Lower lobe of right lung (tissue), 2 donors: ENCODE data around the gene SORBS2. TPM values are rescaled to one million over a fixed set of nuclear protein-coding genes. Genes with fewer than 3 reads are reported as not detected.

ENCODE experiments used
- ATAC-seq, 2 donors: fragments of 200-7000 bp; cut with Tn5 transposase; one replicate each; pipeline ENCODE4 v1.9.1; 2020 to 2022; ENCODE audit warnings: mild to moderate bottlenecking in 2 of 2, moderate library complexity in 2 of 2
- DNase-seq: peaks from one replicate; pipeline ENCODE4 v3.0.0-alpha.2; 2020
- H3K27ac ChIP-seq: fragments of 200-600 bp; one replicate; pipeline ENCODE4 v1.8.0; 2022
- H3K27me3 ChIP-seq: fragments of 200-600 bp; one replicate; pipeline ENCODE4 v1.8.0; 2022; ENCODE audit warnings: low read depth
- H3K36me3 ChIP-seq: fragments of 200-600 bp; one replicate; pipeline ENCODE4 v1.8.0; 2022; ENCODE audit warnings: mild to moderate bottlenecking
- H3K4me1 ChIP-seq: fragments of 200-600 bp; one replicate; pipeline ENCODE4 v1.8.0; 2022
- H3K4me3 ChIP-seq: fragments of 200-600 bp; one replicate; pipeline ENCODE4 v1.8.0; 2022; ENCODE audit warnings: mild to moderate bottlenecking
- H3K9me3 ChIP-seq: fragments of 200-600 bp; one replicate; pipeline ENCODE4 v1.8.0; 2022
- CTCF ChIP-seq: fragments of 200-600 bp; IDR thresholded peaks from one replicate; pipeline ENCODE4 v1.8.0; 2022; ENCODE audit warnings: antibody characterized with exemption, mild to moderate bottlenecking
- intact Hi-C: fragments of 100-400 bp; cut with DNase I; formaldehyde crosslinking; loops from one replicate; pipeline ENCODE4 v1.11.0; 2022
- total RNA-seq: library from RNA; stranded (reverse); fragmentation: NEBNext Ultra II Directional; extraction: Animal tissue kit (Norgen Biotek cat#: 25700); gene quantifications from one replicate; pipeline ENCODE4 v1.2.1, GENCODE V29; 2021
- donor health status: DM: no; HTN: yes; CAD: no; lungs with severe emphysema.

The SORBS2 gene
- total RNA-seq, 1 donor from 2014 or later, result 49.3 TPM

- Histone ChIP-seq H3K27me3 (no peaks in the 10 kb centered on the region), H3K27ac (no peak overlapping the region), H3K9me3 (no peaks in the 10 kb centered on the region), H3K36me3 (no peaks in the 10 kb centered on the region), H3K4me1 (no peaks in the 10 kb centered on the region), H3K4me3 (no peak overlapping the region)
- intact Hi-C loops, result no loop called here
- DNase-seq (no peak), ATAC-seq (no peak)
- TF ChIP-seq CTCF, result no peak
Measured at GRCh38 chr4:185749858-185750257, 62.1 kb downstream of the SORBS2 start.

- DNase-seq (no peak), ATAC-seq (no peak)
- no peaks in the 10 kb centered on the region for H3K9me3 ChIP-seq
- intact Hi-C loops, result no loop called here
- H3K27me3 ChIP-seq, result no peaks in the 10 kb centered on the region
- no peak overlapping the region for H3K4me3 ChIP-seq
- no peak for TF ChIP-seq CTCF
- H3K27ac ChIP-seq, result no peak overlapping the region
- no peaks in the 10 kb centered on the region for H3K36me3 ChIP-seq
- no peaks in the 10 kb centered on the region for H3K4me1 ChIP-seq
Measured at GRCh38 chr4:185748901-185749390, 63.0 kb downstream of the SORBS2 start.

GRCh38 chr4:185745891-185746290, 66.1 kb downstream of the SORBS2 start:
- intact Hi-C loops, result no loop called here
- Histone ChIP-seq H3K27me3 (no peaks in the 10 kb centered on the region), H3K9me3 (no peaks in the 10 kb centered on the region), H3K4me3 (no peak overlapping the region), H3K27ac (no peak overlapping the region), H3K36me3 (no peaks in the 10 kb centered on the region), H3K4me1 (no peaks in the 10 kb centered on the region)
- DNase-seq (no peak), ATAC-seq (no peak)
- TF ChIP-seq CTCF, result no peak

GRCh38 chr4:185744946-185745345, 67.0 kb downstream of the SORBS2 start:
- ATAC-seq (no peak), DNase-seq (no peak)
- Histone ChIP-seq H3K27ac (no peak overlapping the region), H3K4me1 (peaks cover 3% of the 10 kb centered on the region), H3K4me3 (no peak overlapping the region), H3K9me3 (no peaks in the 10 kb centered on the region), H3K27me3 (no peaks in the 10 kb centered on the region), H3K36me3 (no peaks in the 10 kb centered on the region)
- intact Hi-C loops, result no loop called here
- TF ChIP-seq CTCF, result no peak

GRCh38 chr4:185744488-185744862, 67.5 kb downstream of the SORBS2 start:
- Histone ChIP-seq H3K9me3 (no peaks in the 10 kb centered on the region), H3K27ac (no peak overlapping the region), H3K27me3 (no peaks in the 10 kb centered on the region), H3K4me3 (no peak overlapping the region), H3K4me1 (peaks cover 3% of the 10 kb centered on the region), H3K36me3 (no peaks in the 10 kb centered on the region)
- intact Hi-C loops, result no loop called here
- ATAC-seq (no peak), DNase-seq (no peak)
- no peak for TF ChIP-seq CTCF
